Parietal lobe (tissue), 1 donor: Measurements from ENCODE around the gene CRYGS. TPM values are rescaled to one million over a fixed set of nuclear protein-coding genes. Genes with fewer than 3 reads are reported as not detected.

ENCODE experiments used
- total RNA-seq: library from RNA; depleted of rRNA; stranded (reverse); fragments of >200 nt; gene quantifications from one replicate; pipeline ENCODE4 v1.2.3, GENCODE V29; 2014

Gene CRYGS
- 7.2 TPM for total RNA-seq

DNA sequence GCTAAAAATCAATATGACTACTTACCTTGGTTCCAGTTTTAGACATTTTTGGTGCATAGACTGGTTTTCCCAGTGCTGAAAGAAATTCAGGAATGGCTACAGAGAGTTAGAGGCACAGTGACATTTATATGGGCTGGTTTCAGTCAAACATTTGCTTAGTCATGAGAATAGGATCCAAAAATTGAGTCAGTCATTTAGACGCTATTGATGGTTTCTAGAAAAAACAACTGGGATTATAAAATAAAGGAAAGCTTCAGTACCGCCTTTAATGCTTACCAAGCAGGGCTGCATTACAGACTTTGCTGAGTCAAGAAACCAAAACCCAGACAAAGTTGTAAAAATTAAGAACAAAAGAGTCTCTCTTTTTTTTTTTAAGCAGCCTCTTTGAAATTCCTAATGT is at the start of gene CRYGS:
TSS of gene CRYGS (minus strand) at position 100 of the 400 bp plus-strand sequence. CDS start at position 46, 54 bp downstream.

DNA sequence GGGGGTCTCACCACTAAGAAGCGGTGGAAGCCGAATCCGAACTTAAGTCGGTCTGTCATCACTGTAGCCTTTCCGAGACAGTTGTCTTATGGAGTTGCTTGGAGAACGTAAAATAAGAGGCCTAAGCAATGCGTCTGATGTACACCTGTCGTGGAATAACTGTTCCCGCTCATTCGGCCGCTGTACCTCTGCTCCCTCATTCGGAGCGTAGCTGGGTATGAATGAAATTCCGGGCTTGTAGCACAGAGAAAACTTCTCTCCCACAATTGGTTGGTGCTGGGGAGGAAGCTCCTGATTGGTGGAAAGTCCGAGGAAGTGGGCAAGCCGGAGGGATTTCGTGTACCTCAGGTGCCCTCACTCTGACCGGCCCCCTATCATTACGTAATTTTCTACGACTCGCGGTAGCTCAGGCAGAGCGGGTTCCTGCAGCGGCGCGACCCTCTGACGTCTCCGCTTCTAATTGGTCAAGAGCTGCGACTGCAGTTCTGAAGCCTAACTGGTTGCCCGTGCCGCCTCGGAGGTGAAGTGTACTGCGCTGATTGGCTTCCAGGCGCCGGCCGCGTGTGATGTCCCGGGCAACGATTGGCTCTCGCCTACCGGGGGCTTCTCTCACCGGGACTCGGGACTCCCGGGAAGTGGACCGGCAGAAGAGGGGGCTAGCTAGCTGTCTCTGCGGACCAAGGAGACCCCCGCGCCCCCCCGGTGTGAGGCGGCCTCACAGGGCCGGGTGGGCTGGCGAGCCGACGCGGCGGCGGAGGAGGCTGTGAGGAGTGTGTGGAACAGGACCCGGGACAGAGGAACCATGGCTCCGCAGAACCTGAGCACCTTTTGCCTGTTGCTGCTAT is 26.1 kb upstream of the CRYGS start, which contains the start of gene DNAJB11:
TSS of gene DNAJB11 (plus strand) at position 625 of the 845 bp plus-strand sequence. CDS start at position 803, 178 bp downstream.

DNA sequence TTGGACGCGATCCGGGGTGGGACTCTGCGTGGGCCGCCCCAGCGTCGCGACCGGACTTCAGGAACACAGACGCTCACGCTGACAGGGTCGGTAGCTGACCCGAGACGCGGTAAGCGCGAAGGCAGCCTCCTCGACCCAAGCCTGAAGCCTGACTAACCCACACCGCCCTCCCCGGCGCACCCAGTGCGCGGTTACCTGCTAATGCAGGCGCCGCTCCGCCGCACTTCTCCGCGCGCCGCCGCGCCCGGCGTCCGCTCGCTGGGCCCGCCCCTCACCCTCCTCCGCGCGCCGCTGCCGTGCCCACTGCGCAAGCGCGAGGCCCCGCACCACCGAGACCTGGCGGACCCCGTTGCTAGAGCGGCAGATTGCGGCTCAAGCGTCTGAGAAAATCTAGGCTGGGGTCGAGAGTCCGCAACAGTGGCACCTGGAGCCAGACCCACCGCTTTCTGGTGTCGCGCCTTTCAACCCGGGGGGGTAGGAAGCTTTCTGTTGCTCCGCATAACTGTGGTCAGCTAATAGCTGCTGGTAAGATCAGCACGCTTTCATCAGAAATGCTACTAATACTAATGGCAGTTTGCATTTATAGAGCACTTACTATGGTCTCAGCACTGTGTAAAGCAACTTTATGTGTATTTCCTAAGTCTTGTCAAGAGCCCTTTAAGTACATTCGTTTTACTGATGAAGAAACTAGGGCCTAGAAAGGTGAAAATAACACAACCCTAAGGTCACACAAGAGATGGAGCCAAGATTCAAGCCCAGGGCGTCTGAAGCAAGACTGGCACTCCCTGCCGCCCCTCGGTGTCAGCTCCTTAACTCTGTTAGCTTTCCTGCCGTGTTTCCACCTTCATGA is 23.1 kb upstream of the CRYGS start, which contains the start of gene TBCCD1:
TSS of gene TBCCD1 (minus strand) at position 268 of the 850 bp plus-strand sequence. CDS start 3,010 bp downstream, outside the sequence.

Other genes with a start within 250 kb of the CRYGS start
- 10.6 TPM for gene DGKG, start 182.1 kb downstream of the CRYGS start, total RNA-seq
- 41.3 TPM for gene TBCCD1, start 23.0 kb upstream of the CRYGS start, total RNA-seq
- 33.2 TPM for gene DNAJB11, start 26.3 kb upstream of the CRYGS start, total RNA-seq
- 0.63 TPM for gene AHSG, start 68.7 kb upstream of the CRYGS start, total RNA-seq
- gene FETUB, start 96.0 kb upstream of the CRYGS start, total RNA-seq, result not detected
- gene HRG, start 121.6 kb upstream of the CRYGS start, total RNA-seq, result not detected
- gene KNG1, start 173.0 kb upstream of the CRYGS start, total RNA-seq, result not detected
- 1,078 TPM for gene EIF4A2, start 239.2 kb upstream of the CRYGS start, total RNA-seq